LHCN-M2 (cell line): Measurements from ENCODE around the gene HSD17B11. TPM values are rescaled to one million over a fixed set of nuclear protein-coding genes. Genes with fewer than 3 reads are reported as not detected.
A peak's percentile ranks its signal among the peaks of the same experiment; 100 is the strongest.
"Not testable (repeated sequence)": the region's sequence is repeated elsewhere in the genome, so short reads cannot be mapped to it uniquely, and the experiment has no call there.

Source experiments
- DNase-seq: peaks from one replicate; pipeline ENCODE4 v3.0.0-alpha.2; 2012; ENCODE audit warnings: low read depth
- total RNA-seq: library from RNA; depleted of rRNA; stranded (reverse); fragments of >200 nt; gene quantifications from 2 replicates; pipeline ENCODE4 v1.2.3, GENCODE V29; 2014

Gene HSD17B11
- total RNA-seq, 1 experiment from 2014 or later, result 32.4 TPM

- no peak for DNase-seq
Measured at GRCh38 chr4:87360338-87360935, 30.6 kb downstream of the HSD17B11 start.

- DNase-seq, result no peak
Measured at GRCh38 chr4:87359258-87359657, 31.7 kb downstream of the HSD17B11 start.

GRCh38 chr4:87356832-87357526 lies 34.0 kb downstream of the HSD17B11 start:
- no peak for DNase-seq

GRCh38 chr4:87354168-87355102 lies 36.6 kb downstream of the HSD17B11 start:
- DNase-seq, result peak; percentile 61

GRCh38 chr4:87353592-87353991 lies 37.4 kb downstream of the HSD17B11 start:
- peak; percentile 64 for DNase-seq

- no peak for DNase-seq
Measured at GRCh38 chr4:87345139-87345538, 45.8 kb downstream of the HSD17B11 start.

- DNase-seq, result no peak
Measured at GRCh38 chr4:87342872-87343271, 48.1 kb downstream of the HSD17B11 start.

- DNase-seq, result peak; percentile 89
Measured at GRCh38 chr4:87341954-87342635, 48.9 kb downstream of the HSD17B11 start.

GRCh38 chr4:87339440-87339839 lies 51.5 kb downstream of the HSD17B11 start:
- DNase-seq, result peak; percentile 58

GRCh38 chr4:87337361-87337760 lies 53.6 kb downstream of the HSD17B11 start:
- no peak for DNase-seq

- DNase-seq, result no peak
Measured at GRCh38 chr4:87333267-87333666, 57.7 kb downstream of the HSD17B11 start.

- no peak for DNase-seq
Measured at GRCh38 chr4:87330761-87331160, 60.2 kb downstream of the HSD17B11 start.

- DNase-seq, result no peak
Measured at GRCh38 chr4:87327136-87327535, 63.9 kb downstream of the HSD17B11 start.

- DNase-seq, result no peak
Measured at GRCh38 chr4:87326460-87326859, 64.5 kb downstream of the HSD17B11 start.

GRCh38 chr4:87322754-87323153 lies 68.2 kb downstream of the HSD17B11 start, which contains the start of gene HSD17B13:
Gene HSD17B13, minus strand, starts transcription at chr4:87322882. Its CDS starts 41 bp downstream, at chr4:87322841.
- no peak for DNase-seq

- no peak for DNase-seq
Measured at GRCh38 chr4:87321888-87322287, 69.1 kb downstream of the HSD17B11 start.

GRCh38 chr4:87317527-87317926 lies 73.5 kb downstream of the HSD17B11 start:
- DNase-seq, result peak; percentile 15

GRCh38 chr4:87316961-87317360 lies 74.0 kb downstream of the HSD17B11 start:
- peak; percentile 13 for DNase-seq

- DNase-seq, result not testable (repeated sequence)
Measured at GRCh38 chr4:87315000-87315399, 76.0 kb downstream of the HSD17B11 start.

- no peak for DNase-seq
Measured at GRCh38 chr4:87313756-87314155, 77.2 kb downstream of the HSD17B11 start.

- no peak for DNase-seq
Measured at GRCh38 chr4:87311684-87312083, 79.3 kb downstream of the HSD17B11 start.
